Activated CD8-positive, alpha-beta T cell treated with anti-CD3 and anti-CD28 coated beads for 36 hours (primary cell): Measurements from ENCODE around the gene GOSR2. TPM values are rescaled to one million over a fixed set of nuclear protein-coding genes. Genes with fewer than 3 reads are reported as not detected.

Source experiments
- ATAC-seq: fragments of 200-7000 bp; cut with Tn5 transposase; one replicate; pipeline ENCODE4 v1.10.0; 2021; ENCODE audit warnings: mild to moderate bottlenecking, moderate library complexity
- CTCF ChIA-PET: fragments of 350-600 bp; sonication (Branson Sonifier 250); formaldehyde crosslinking; loops from one replicate; lab custom pipeline; 2021; ENCODE audit warnings: antibody characterized with exemption; lab: Charles Lee
- POLR2A ChIA-PET: fragments of 350-600 bp; sonication (Branson Sonifier 250); formaldehyde crosslinking; loops from one replicate; lab custom pipeline; 2021; ENCODE audit warnings: antibody characterized with exemption; lab: Charles Lee
- DNase-seq: peaks from one replicate; pipeline ENCODE4 v3.0.0-alpha.2; 2020
- H3K27ac Mint-ChIP-seq: one replicate; pipeline ENCODE4 v1.8.0; 2021; ENCODE audit warnings: mild to moderate bottlenecking, mixed read lengths
- H3K27me3 Mint-ChIP-seq: one replicate; pipeline ENCODE4 v1.8.0; 2021; ENCODE audit warnings: mixed read lengths
- H3K36me3 Mint-ChIP-seq: one replicate; pipeline ENCODE4 v1.8.0; 2021; ENCODE audit warnings: low read depth, mixed read lengths
- H3K4me1 Mint-ChIP-seq: one replicate; pipeline ENCODE4 v1.8.0; 2021; ENCODE audit warnings: low read depth, mixed read lengths
- H3K4me3 Mint-ChIP-seq: one replicate; pipeline ENCODE4 v1.8.0; 2021; ENCODE audit warnings: mild to moderate bottlenecking, moderate library complexity, mixed read lengths
- H3K9me3 Mint-ChIP-seq: one replicate; pipeline ENCODE4 v1.8.0; 2021; ENCODE audit warnings: mixed read lengths
- intact Hi-C: fragments of 100-400 bp; cut with micrococcal nuclease; formaldehyde crosslinking; loops from one replicate; pipeline ENCODE4 v1.10.0; 2022
- total RNA-seq, 2 experiments: library from RNA; stranded (reverse); gene quantifications; one replicate each; pipeline ENCODE4 v1.2.3, GENCODE V29; 2021
- TF ChIP-seq, protein P1 (sequence below): fragments of 200-600 bp; IDR thresholded peaks from one replicate; pipeline ENCODE4 v1.8.0; 2022; ENCODE audit warnings: antibody characterized with exemption, mild to moderate bottlenecking

GOSR2 gene
- total RNA-seq, 2 experiments from 2014 or later: 44.8 to 50.0 TPM

DNA sequence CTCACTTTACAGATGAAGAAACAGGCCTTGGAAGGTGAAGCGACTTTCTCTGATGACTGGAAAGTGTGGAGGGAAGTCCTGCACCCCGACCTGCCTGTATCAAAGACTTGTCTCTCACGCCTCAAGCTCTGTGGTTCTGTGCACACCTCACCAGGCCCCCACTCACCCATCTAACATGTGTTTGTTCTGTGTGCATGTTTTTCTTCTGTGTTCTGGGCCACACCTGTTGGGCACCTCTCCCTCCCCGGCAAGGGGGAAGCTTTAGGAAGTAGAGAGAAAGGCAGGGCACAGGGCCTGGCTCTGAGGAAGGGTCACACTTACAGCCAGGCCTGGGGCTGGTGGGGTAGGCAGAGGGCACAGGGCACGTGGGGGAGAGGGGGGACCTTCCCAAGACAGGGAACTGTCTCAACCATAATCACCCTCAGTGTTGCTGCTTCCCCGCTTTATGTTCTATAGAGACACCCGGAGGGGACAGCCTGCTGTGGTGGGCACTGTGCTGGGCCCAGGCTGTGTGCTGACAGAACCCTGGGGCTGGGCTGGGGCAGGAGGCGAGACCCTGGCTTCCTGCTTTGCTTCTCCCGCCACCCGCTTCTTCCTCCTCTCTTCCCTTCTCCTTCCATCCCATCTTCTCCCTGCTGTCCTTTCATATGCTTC is 48.8 kb downstream of the GOSR2 start:
- peaks cover 2% of the 10 kb centered on the region for H3K36me3 Mint-ChIP-seq
- no peak overlapping the region for H3K27ac Mint-ChIP-seq
- TF ChIP-seq, protein P1, sequence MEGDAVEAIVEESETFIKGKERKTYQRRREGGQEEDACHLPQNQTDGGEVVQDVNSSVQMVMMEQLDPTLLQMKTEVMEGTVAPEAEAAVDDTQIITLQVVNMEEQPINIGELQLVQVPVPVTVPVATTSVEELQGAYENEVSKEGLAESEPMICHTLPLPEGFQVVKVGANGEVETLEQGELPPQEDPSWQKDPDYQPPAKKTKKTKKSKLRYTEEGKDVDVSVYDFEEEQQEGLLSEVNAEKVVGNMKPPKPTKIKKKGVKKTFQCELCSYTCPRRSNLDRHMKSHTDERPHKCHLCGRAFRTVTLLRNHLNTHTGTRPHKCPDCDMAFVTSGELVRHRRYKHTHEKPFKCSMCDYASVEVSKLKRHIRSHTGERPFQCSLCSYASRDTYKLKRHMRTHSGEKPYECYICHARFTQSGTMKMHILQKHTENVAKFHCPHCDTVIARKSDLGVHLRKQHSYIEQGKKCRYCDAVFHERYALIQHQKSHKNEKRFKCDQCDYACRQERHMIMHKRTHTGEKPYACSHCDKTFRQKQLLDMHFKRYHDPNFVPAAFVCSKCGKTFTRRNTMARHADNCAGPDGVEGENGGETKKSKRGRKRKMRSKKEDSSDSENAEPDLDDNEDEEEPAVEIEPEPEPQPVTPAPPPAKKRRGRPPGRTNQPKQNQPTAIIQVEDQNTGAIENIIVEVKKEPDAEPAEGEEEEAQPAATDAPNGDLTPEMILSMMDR: no peak
- intact Hi-C loops: no loop called here
- peaks cover 5% of the 10 kb centered on the region for H3K27me3 Mint-ChIP-seq
- H3K4me1 Mint-ChIP-seq: no peaks in the 10 kb centered on the region
- DNase-seq (no peak), ATAC-seq (no peak)
- POLR2A ChIA-PET: no interaction called here
- CTCF ChIA-PET: no interaction called here
- H3K4me3 Mint-ChIP-seq: no peak overlapping the region
- H3K9me3 Mint-ChIP-seq: no peaks in the 10 kb centered on the region

DNA sequence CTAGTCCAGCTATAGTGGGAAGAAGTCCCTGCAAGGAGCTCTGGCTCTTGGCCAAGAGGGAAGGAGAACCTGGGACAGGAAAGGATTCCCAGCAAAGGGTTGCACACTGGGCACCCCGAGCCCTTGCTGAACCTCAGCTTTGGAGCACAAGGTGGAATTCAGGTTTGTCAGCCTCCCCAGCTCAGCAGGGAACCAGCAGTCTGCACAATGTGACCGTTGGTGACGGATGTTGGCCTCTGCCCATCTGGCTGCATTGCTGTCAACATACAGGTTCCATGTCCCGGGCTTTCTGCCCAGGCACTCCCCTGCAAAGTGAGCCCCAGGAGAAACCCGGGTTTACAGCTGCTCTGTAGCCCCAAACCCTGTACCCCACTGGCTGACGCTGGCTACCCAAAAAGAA is 49.4 kb downstream of the GOSR2 start:
- no peak for DNase-seq
- intact Hi-C loops: no loop called here
- peaks cover 10% of the 10 kb centered on the region for H3K27me3 Mint-ChIP-seq
- no peak overlapping the region for H3K27ac Mint-ChIP-seq
- no peaks in the 10 kb centered on the region for H3K4me1 Mint-ChIP-seq
- peaks cover 2% of the 10 kb centered on the region for H3K36me3 Mint-ChIP-seq
- TF ChIP-seq, protein P1: no peak
- ChIA-PET POLR2A (no interaction called here), CTCF (no interaction called here)
- no peaks in the 10 kb centered on the region for H3K9me3 Mint-ChIP-seq
- no peak overlapping the region for H3K4me3 Mint-ChIP-seq
- ATAC-seq: no peak

DNA sequence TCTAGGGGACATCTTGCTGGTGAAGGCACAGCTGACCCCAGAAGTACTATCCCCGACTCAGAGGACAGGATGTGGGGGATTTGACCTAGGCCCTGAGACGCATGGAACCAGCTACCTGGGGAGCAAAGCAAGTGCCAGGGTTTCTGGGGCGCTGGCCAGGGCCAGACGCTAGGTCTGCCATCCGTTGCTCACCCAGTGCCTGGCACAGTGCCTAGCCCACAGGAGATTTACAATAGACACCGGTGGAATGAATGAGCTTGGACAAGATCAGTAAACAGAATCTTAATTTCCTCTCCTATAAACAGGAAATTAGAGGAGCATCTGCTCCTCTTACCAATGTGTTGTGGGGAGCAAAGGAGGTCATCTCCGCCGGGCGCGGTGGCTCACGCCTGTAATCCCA is 51.1 kb downstream of the GOSR2 start:
- Mint-ChIP-seq H3K4me1 (peaks cover 8% of the 10 kb centered on the region), H3K27ac (no peak overlapping the region)

DNA sequence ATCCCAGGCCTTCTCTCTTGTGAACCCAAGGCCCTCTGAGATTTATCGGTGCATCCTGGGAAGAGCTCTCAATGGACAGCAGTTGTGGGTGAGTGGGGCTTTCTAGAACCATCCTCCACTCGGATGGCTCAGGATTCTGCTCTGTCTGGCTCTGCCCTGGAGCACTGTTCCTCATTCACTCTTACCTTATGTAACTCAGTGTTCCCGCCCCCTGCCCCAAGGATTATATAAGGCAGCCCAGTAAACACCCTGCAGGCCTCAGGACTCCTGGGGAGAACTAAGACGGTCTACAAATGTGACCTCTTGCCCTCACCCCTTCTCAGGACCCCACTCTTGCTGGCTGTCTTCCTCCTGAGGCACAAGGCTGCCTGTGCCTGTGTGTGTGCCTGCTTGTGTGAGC is 52.3 kb downstream of the GOSR2 start:
- Mint-ChIP-seq H3K4me3 (no peak overlapping the region), H3K9me3 (no peaks in the 10 kb centered on the region), H3K27me3 (peaks cover 30% of the 10 kb centered on the region), H3K4me1 (peaks cover 13% of the 10 kb centered on the region), H3K36me3 (peaks cover 2% of the 10 kb centered on the region), H3K27ac (no peak overlapping the region)
- intact Hi-C loops: no loop called here
- ChIA-PET CTCF (interaction anchor here (1.5 kb wide), 1 partner anchor 30 kb away, joined by 3 read pairs; no protein-coding TSS in a partner anchor), POLR2A (no interaction called here)
- ATAC-seq (no peak), DNase-seq (no peak)
- TF ChIP-seq, protein P1: no peak

More for the DNA sequence above, 51.1 kb downstream of the GOSR2 start:
- intact Hi-C loops: no loop called here
- Mint-ChIP-seq H3K9me3 (no peaks in the 10 kb centered on the region), H3K36me3 (peaks cover 2% of the 10 kb centered on the region), H3K4me3 (no peak overlapping the region), H3K27me3 (peaks cover 22% of the 10 kb centered on the region)
- CTCF ChIA-PET: interaction anchor here (1.1 kb wide), 1 partner anchor 14 kb away, joined by 3 read pairs; no protein-coding TSS in a partner anchor
- ATAC-seq (no peak), DNase-seq (no peak)
- TF ChIP-seq, protein P1: no peak
- POLR2A ChIA-PET: no interaction called here

DNA sequence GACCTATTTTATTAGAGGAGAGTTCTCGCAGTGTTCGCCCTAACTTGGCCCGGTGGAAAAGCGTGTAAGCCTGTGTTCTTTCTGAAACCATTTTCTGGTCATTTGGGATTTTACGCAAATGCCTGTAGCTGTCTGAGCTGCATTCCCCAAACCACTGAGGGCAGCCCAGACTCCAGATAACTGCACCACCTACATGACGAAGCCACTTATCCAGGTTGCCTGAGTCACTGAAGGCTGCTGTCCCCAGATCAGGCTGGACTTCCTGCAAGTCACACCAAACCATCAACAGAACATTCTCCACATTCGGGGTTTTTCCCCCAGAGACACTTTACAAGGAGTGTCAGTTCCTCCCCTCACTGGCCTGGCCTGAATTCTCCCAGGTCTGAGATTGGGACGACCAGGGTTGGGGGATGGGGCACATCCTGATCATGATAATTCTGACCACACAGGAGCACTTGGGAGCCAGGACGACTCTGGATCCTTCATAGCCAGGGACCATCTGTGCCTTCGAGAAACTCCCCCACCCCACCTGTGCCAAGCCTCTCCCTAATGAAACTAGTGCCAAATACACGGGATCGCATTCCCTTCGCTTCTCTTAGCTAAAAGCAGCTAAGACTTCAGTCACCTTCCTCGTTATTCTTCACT is 53.8 kb downstream of the GOSR2 start:
- intact Hi-C loops: no loop called here
- ChIA-PET POLR2A (no interaction called here), CTCF (interaction anchor here (1.5 kb wide), 1 partner anchor 32 kb away, joined by 3 read pairs; no protein-coding TSS in a partner anchor)
- Mint-ChIP-seq H3K9me3 (no peaks in the 10 kb centered on the region), H3K27me3 (peaks cover 38% of the 10 kb centered on the region), H3K27ac (no peak overlapping the region), H3K4me3 (no peak overlapping the region), H3K36me3 (peaks cover 2% of the 10 kb centered on the region), H3K4me1 (peaks cover 13% of the 10 kb centered on the region)
- TF ChIP-seq, protein P1: no peak
- ATAC-seq: no peak
- no peak for DNase-seq
